ENCODE results near the gene TRIM71.

- TF ChIP-seq CTCF (IDR thresholded peaks at IDR 0.05), result no peak
- TF ChIP-seq POLR2A (IDR thresholded peaks at IDR 0.05), result no peak
Measured at GRCh38 chr3:32855350-32855953, 37.7 kb downstream of the TRIM71 start.

Data from Peyer's patch (tissue), 4 donors.